Activated effector memory CD4-positive, alpha-beta T cell treated with anti-CD3 and anti-CD28 coated beads, Interleukin-2, amount 50 U/mL, for 16 hours (primary cell): ENCODE measurements around the gene RACGAP1.
"Not testable (repeated sequence)": the region's sequence is repeated elsewhere in the genome, so short reads cannot be mapped to it uniquely, and the experiment has no call there.

Experiments
- DNase-seq: peaks from one replicate; pipeline ENCODE4 v3.0.0-alpha.2; 2020

The RACGAP1 gene

GRCh38 chr12:50024805-50025186 is 498 bp downstream of the RACGAP1 start:
- no peak for DNase-seq

GRCh38 chr12:50024227-50024626 is 1.1 kb downstream of the RACGAP1 start:
- no peak for DNase-seq

GRCh38 chr12:50022903-50023302 is 2.4 kb downstream of the RACGAP1 start:
- DNase-seq = no peak

GRCh38 chr12:50021031-50021430 is 4.3 kb downstream of the RACGAP1 start:
- DNase-seq = no peak

GRCh38 chr12:50019524-50019923 is 5.8 kb downstream of the RACGAP1 start:
- no peak for DNase-seq

GRCh38 chr12:50018968-50019367 is 6.3 kb downstream of the RACGAP1 start:
- no peak for DNase-seq

- no peak for DNase-seq
Observed at GRCh38 chr12:50018154-50018553, 7.1 kb downstream of the RACGAP1 start.

GRCh38 chr12:50017641-50018040 is 7.7 kb downstream of the RACGAP1 start:
- no peak for DNase-seq

GRCh38 chr12:50016501-50017475 is 8.5 kb downstream of the RACGAP1 start:
- DNase-seq = no peak

- no peak for DNase-seq
Observed at GRCh38 chr12:50014342-50014741, 11.0 kb downstream of the RACGAP1 start.

GRCh38 chr12:50013361-50014147 is 11.7 kb downstream of the RACGAP1 start:
- no peak for DNase-seq

GRCh38 chr12:50006754-50007442 is 18.4 kb downstream of the RACGAP1 start:
- no peak for DNase-seq

- no peak for DNase-seq
Observed at GRCh38 chr12:50006280-50006679, 19.0 kb downstream of the RACGAP1 start.

GRCh38 chr12:50005175-50005574 is 20.1 kb downstream of the RACGAP1 start:
- no peak for DNase-seq

GRCh38 chr12:50004696-50005095 is 20.6 kb downstream of the RACGAP1 start:
- DNase-seq = no peak

- no peak for DNase-seq
Observed at GRCh38 chr12:50003595-50003994, 21.7 kb downstream of the RACGAP1 start.

GRCh38 chr12:49998453-49998852 is 26.8 kb downstream of the RACGAP1 start:
- DNase-seq = no peak

GRCh38 chr12:49990273-49990672 is 35.0 kb downstream of the RACGAP1 start:
- no peak for DNase-seq

GRCh38 chr12:49989400-49989799 is 35.9 kb downstream of the RACGAP1 start:
- not testable (repeated sequence) for DNase-seq

- no peak for DNase-seq
Observed at GRCh38 chr12:49987625-49988303, 37.5 kb downstream of the RACGAP1 start.

- DNase-seq = not testable (repeated sequence)
Observed at GRCh38 chr12:49986476-49986875, 38.8 kb downstream of the RACGAP1 start.

- peak; percentile 56 for DNase-seq
Observed at GRCh38 chr12:49985981-49986380, 39.3 kb downstream of the RACGAP1 start.
